NCI-H510A treated with DMSO at 0.1 percent for 48 hours (cell line): ENCODE measurements around the gene GRM8.

Experiments
- DNase-seq: peaks from one replicate; lab custom pipeline; 2025; lab: John Stamatoyannopoulos, UW

GRM8 gene

GRCh38 chr7:127230192-127230925 lies 22.4 kb downstream of the GRM8 start:
- DNase-seq = no peak

- DNase-seq = no peak
Observed at GRCh38 chr7:127226685-127227374, 25.9 kb downstream of the GRM8 start.

- no peak for DNase-seq
Observed at GRCh38 chr7:127221731-127222130, 31.0 kb downstream of the GRM8 start.

- DNase-seq = no peak
Observed at GRCh38 chr7:127214956-127215718, 37.6 kb downstream of the GRM8 start.

- DNase-seq = no peak
Observed at GRCh38 chr7:127209886-127210285, 42.9 kb downstream of the GRM8 start.

GRCh38 chr7:127208860-127209259 lies 43.9 kb downstream of the GRM8 start:
- DNase-seq = no peak

- DNase-seq = no peak
Observed at GRCh38 chr7:127208351-127208750, 44.4 kb downstream of the GRM8 start.

GRCh38 chr7:127207806-127208205 lies 44.9 kb downstream of the GRM8 start:
- DNase-seq = no peak

- no peak for DNase-seq
Observed at GRCh38 chr7:127207230-127207629, 45.5 kb downstream of the GRM8 start.

- DNase-seq = no peak
Observed at GRCh38 chr7:127194571-127194970, 58.2 kb downstream of the GRM8 start.

GRCh38 chr7:127189886-127190285 lies 62.9 kb downstream of the GRM8 start:
- DNase-seq = peak; percentile 88

GRCh38 chr7:127189074-127189473 lies 63.7 kb downstream of the GRM8 start:
- DNase-seq = peak; percentile 72

- no peak for DNase-seq
Observed at GRCh38 chr7:127187740-127188139, 65.0 kb downstream of the GRM8 start.

GRCh38 chr7:127186686-127187085 lies 66.1 kb downstream of the GRM8 start:
- no peak for DNase-seq

GRCh38 chr7:127177156-127177555 lies 75.6 kb downstream of the GRM8 start:
- no peak for DNase-seq

GRCh38 chr7:127162366-127162765 lies 90.4 kb downstream of the GRM8 start:
- DNase-seq = no peak

- DNase-seq = no peak
Observed at GRCh38 chr7:127158659-127159058, 94.1 kb downstream of the GRM8 start.

- DNase-seq = no peak
Observed at GRCh38 chr7:127154958-127155357, 97.8 kb downstream of the GRM8 start.

GRCh38 chr7:127154101-127154500 lies 98.6 kb downstream of the GRM8 start:
- no peak for DNase-seq

GRCh38 chr7:127153315-127153714 lies 99.4 kb downstream of the GRM8 start:
- no peak for DNase-seq

- DNase-seq = no peak
Observed at GRCh38 chr7:127152423-127152822, 100.3 kb downstream of the GRM8 start.

GRCh38 chr7:127151379-127151778 lies 101.4 kb downstream of the GRM8 start:
- no peak for DNase-seq

- no peak for DNase-seq
Observed at GRCh38 chr7:127150543-127150942, 102.2 kb downstream of the GRM8 start.
